ENCODE measurements around the gene PRR11.

- TF ChIP-seq, protein P1, sequence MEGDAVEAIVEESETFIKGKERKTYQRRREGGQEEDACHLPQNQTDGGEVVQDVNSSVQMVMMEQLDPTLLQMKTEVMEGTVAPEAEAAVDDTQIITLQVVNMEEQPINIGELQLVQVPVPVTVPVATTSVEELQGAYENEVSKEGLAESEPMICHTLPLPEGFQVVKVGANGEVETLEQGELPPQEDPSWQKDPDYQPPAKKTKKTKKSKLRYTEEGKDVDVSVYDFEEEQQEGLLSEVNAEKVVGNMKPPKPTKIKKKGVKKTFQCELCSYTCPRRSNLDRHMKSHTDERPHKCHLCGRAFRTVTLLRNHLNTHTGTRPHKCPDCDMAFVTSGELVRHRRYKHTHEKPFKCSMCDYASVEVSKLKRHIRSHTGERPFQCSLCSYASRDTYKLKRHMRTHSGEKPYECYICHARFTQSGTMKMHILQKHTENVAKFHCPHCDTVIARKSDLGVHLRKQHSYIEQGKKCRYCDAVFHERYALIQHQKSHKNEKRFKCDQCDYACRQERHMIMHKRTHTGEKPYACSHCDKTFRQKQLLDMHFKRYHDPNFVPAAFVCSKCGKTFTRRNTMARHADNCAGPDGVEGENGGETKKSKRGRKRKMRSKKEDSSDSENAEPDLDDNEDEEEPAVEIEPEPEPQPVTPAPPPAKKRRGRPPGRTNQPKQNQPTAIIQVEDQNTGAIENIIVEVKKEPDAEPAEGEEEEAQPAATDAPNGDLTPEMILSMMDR (conservative IDR thresholded peaks at IDR 0.05), result no peak
- no peak for TF ChIP-seq EZH2 (IDR thresholded peaks at IDR 0.05; ENCODE audit: low read depth)
These were observed 25.7 kb upstream of the PRR11 start for GRCh38 chr17:59129814-59130213.
